GM19328 (cell line): ENCODE data around the gene PSTPIP1.

Experiments
- ATAC-seq: cut with Tn5 transposase; IDR thresholded peaks from one replicate; pipeline ENCODE4 v1.9.1; 2021; ENCODE audit warnings: mild to moderate bottlenecking, moderate library complexity; ENCODE audit not compliant: unreplicated experiment

Gene PSTPIP1

GRCh38 chr15:77066971-77067690 is 72.2 kb downstream of the PSTPIP1 start:
- ATAC-seq: no peak

GRCh38 chr15:77067691-77068367 is 72.9 kb downstream of the PSTPIP1 start:
- ATAC-seq: no peak

- no peak for ATAC-seq
Measured at GRCh38 chr15:77068633-77069032, 73.7 kb downstream of the PSTPIP1 start.

GRCh38 chr15:77069521-77070121 is 74.7 kb downstream of the PSTPIP1 start:
- ATAC-seq: no peak

GRCh38 chr15:77070180-77070494 is 75.2 kb downstream of the PSTPIP1 start:
- no peak for ATAC-seq

GRCh38 chr15:77070495-77071304 is 75.8 kb downstream of the PSTPIP1 start, which contains the start of gene TSPAN3:
Gene TSPAN3, minus strand, starts transcription at chr15:77071109. Its CDS starts 155 bp downstream, at chr15:77070954.
- ATAC-seq: peak; percentile 91

GRCh38 chr15:77071305-77072223 is 76.6 kb downstream of the PSTPIP1 start:
- ATAC-seq: no peak

GRCh38 chr15:77074350-77074749 is 79.4 kb downstream of the PSTPIP1 start:
- ATAC-seq: no peak

GRCh38 chr15:77075528-77075927 is 80.6 kb downstream of the PSTPIP1 start:
- ATAC-seq: no peak

- no peak for ATAC-seq
Measured at GRCh38 chr15:77076323-77076915, 81.5 kb downstream of the PSTPIP1 start.

GRCh38 chr15:77081971-77082370 is 87.0 kb downstream of the PSTPIP1 start:
- ATAC-seq: no peak

- peak; percentile 81 for ATAC-seq
Measured at GRCh38 chr15:77083381-77084160, 88.6 kb downstream of the PSTPIP1 start.

GRCh38 chr15:77084436-77084835 is 89.5 kb downstream of the PSTPIP1 start:
- no peak for ATAC-seq

GRCh38 chr15:77085297-77085696 is 90.4 kb downstream of the PSTPIP1 start:
- no peak for ATAC-seq
